K562 (cell line): Measurements from ENCODE around the gene ARPC2. TPM values are rescaled to one million over a fixed set of nuclear protein-coding genes. Genes with fewer than 3 reads are reported as not detected.

Experiments used
- ATAC-seq: fragments of 200-7000 bp; cut with Tn5 transposase; 3 replicates; pipeline ENCODE4 v1.9.1; 2020; ENCODE audit warnings: moderate library complexity
- BruUV-seq: library from RNA; stranded (reverse); fragments of 400-500 nt; replicated peaks from 2 replicates; lab custom pipeline; 2021; lab: Mats Ljungman, UMichigan
- CTCF ChIA-PET: fragments of 300-600 bp; formaldehyde crosslinking; extraction: SDS; loops from one replicate; lab custom pipeline; 2021; ENCODE audit warnings: low intra/inter-chr PET ratio; lab: Yijun Ruan, JAX
- POLR2A ChIA-PET: fragments of 300-600, 350-650 bp; sonication (Branson Sonifier 250); formaldehyde crosslinking; extraction: SDS; loops from one replicate; lab custom pipeline; 2021; ENCODE audit warnings: antibody characterized with exemption, inconsistent platforms; lab: Yijun Ruan, JAX
- DNase-seq, 4 experiments: peaks; one replicate each; pipeline versions ENCODE4 v3.0.0 to v3.0.0-alpha.2; 2011 to 2018; ENCODE audit warnings: low spot score in 3 of 4, mixed read lengths in 3 of 4; ENCODE audit errors: extremely low read depth in 1 of 4
- FAIRE-seq: peaks from 2 replicates; lab custom pipeline; 2011; peaks lifted over from hg19 to GRCh38; lab: Jason Lieb, UNC
- H2AFZ ChIP-seq: 2 replicates; pipeline ENCODE4 v1.6.0; 2011; ENCODE audit warnings: low read depth, low read length, control low read depth, inconsistent platforms
- H3K27ac ChIP-seq: fragments of 200-600 bp; 3 replicates; pipeline ENCODE4 v1.8.0; 2011; ENCODE audit warnings: low read depth, mild to moderate bottlenecking, control low read depth, inconsistent platforms, low read length, moderate library complexity, mixed read lengths; ENCODE audit errors: extremely low read depth
- H3K27me3 ChIP-seq, 2 experiments: fragments of 300-600 bp in 1 of 2; 2 replicates in 1 of 2; 3 replicates in 1 of 2; pipeline versions ENCODE4 v1.6.0 to v1.8.0; 2011; ENCODE audit warnings: inconsistent platforms in 2 of 2, low read length in 2 of 2, mild to moderate bottlenecking in 1 of 2, mixed read lengths in 1 of 2, moderate library complexity in 1 of 2; ENCODE audit not compliant: control insufficient read depth in 2 of 2, insufficient read depth in 2 of 2
- H3K36me3 ChIP-seq: fragments of 300-600 bp; 3 replicates; pipeline ENCODE4 v1.8.0; 2011; ENCODE audit warnings: mild to moderate bottlenecking, low read length, inconsistent platforms; ENCODE audit not compliant: control insufficient read depth, insufficient read depth
- H3K4me1 ChIP-seq, 2 experiments: fragments of 200-600 bp in 1 of 2; replicated peaks in 1 of 2; 2 replicates in 1 of 2; 3 replicates in 1 of 2; pipeline versions ENCODE4 v1.5.1 to v1.8.0; 2011; ENCODE audit warnings: inconsistent platforms in 2 of 2, low read length in 2 of 2, mild to moderate bottlenecking in 1 of 2, mixed read lengths in 1 of 2, moderate library complexity in 1 of 2; ENCODE audit not compliant: control insufficient read depth in 2 of 2, insufficient read depth in 2 of 2
- H3K4me2 ChIP-seq: 2 replicates; pipeline ENCODE4 v1.6.1; 2011; ENCODE audit warnings: low read length, control low read depth, inconsistent platforms, mixed read lengths; ENCODE audit not compliant: insufficient read depth
- H3K4me3 ChIP-seq: fragments of 200-600 bp; sonication (generic), shearing (Covaris generic); 2 replicates; pipeline ENCODE4 v1.5.1; 2016; ENCODE audit warnings: control low read depth, inconsistent platforms
- H3K79me2 ChIP-seq: fragments of 200-600 bp; 3 replicates; pipeline ENCODE4 v1.8.0; 2011; ENCODE audit warnings: low read length, inconsistent platforms; ENCODE audit not compliant: control insufficient read depth, insufficient read depth
- H3K9ac ChIP-seq, 2 experiments: 2 replicates each; pipeline versions ENCODE4 v1.6.0 to v1.6.1; 2011; ENCODE audit warnings: low read depth in 2 of 2, low read length in 2 of 2, control low read depth in 1 of 2, inconsistent platforms in 1 of 2, mild to moderate bottlenecking in 1 of 2, mixed read lengths in 1 of 2; ENCODE audit not compliant: insufficient read depth in 1 of 2
- H3K9me1 ChIP-seq: one replicate; pipeline ENCODE4 v1.6.0; 2011; ENCODE audit warnings: inconsistent platforms, mild to moderate bottlenecking, low read length, moderate library complexity; ENCODE audit not compliant: control insufficient read depth, insufficient read depth
- H3K9me3 ChIP-seq: replicated peaks from 2 replicates; pipeline ENCODE4 v1.5.1; 2011; ENCODE audit warnings: low read depth, low read length, inconsistent platforms; ENCODE audit not compliant: control insufficient read depth, insufficient read depth
- H4K20me1 ChIP-seq: replicated peaks from 2 replicates; pipeline ENCODE4 v1.6.1; 2011; ENCODE audit warnings: low read length, inconsistent platforms, mixed read lengths; ENCODE audit not compliant: control insufficient read depth, insufficient read depth
- ARNT ChIP-seq, 2 experiments: fragments of 450-650 bp; IDR thresholded peaks; 2 replicates each; pipeline ENCODE4 v1.6.1; 2016; ENCODE audit warnings: mild to moderate bottlenecking in 1 of 2
- BRD9 ChIP-seq: fragments of 450-650 bp; IDR thresholded peaks from 2 replicates; pipeline ENCODE4 v1.6.1; 2018; ENCODE audit warnings: low read depth; ENCODE audit not compliant: partially characterized antibody
- E2F4 ChIP-seq: sonication (generic); formaldehyde crosslinking; IDR thresholded peaks from 2 replicates; pipeline ENCODE4 v1.8.0; 2022; ENCODE audit warnings: mild to moderate bottlenecking, low read depth, missing genetic modification reagents
- ERF ChIP-seq: fragments of 450-650 bp; formaldehyde crosslinking; IDR thresholded peaks from 2 replicates; pipeline ENCODE4 v1.4.0; 2020; ENCODE audit warnings: mild to moderate bottlenecking, mixed read lengths
- ETS1 ChIP-seq: conservative IDR thresholded peaks from 2 replicates; pipeline ENCODE4 v1.6.1; 2011; ENCODE audit warnings: low read depth, mild to moderate bottlenecking, low read length; ENCODE audit not compliant: control insufficient read depth
- ETV5 ChIP-seq: sonication (generic); formaldehyde crosslinking; IDR thresholded peaks from 2 replicates; pipeline ENCODE4 v1.4.0; 2020; ENCODE audit warnings: low read depth, mild to moderate bottlenecking, missing genetic modification reagents
- HCFC1 ChIP-seq: IDR thresholded peaks from 2 replicates; pipeline ENCODE4 v1.6.1; 2012; ENCODE audit warnings: low read depth, low read length, improper control_type of control experiment
- HMGXB4 ChIP-seq: sonication (generic); formaldehyde crosslinking; IDR thresholded peaks from 2 replicates; pipeline ENCODE4 v1.8.1; 2023; ENCODE audit warnings: mild to moderate bottlenecking, missing genetic modification reagents
- KAT7 ChIP-seq: sonication (generic); formaldehyde crosslinking; IDR thresholded peaks from 2 replicates; pipeline ENCODE4 v1.8.0; 2022; ENCODE audit warnings: missing genetic modification reagents, mild to moderate bottlenecking, borderline replicate concordance
- KLF10 ChIP-seq: fragments of 250-450 bp; sonication (Bioruptor Pico); IDR thresholded peaks from 2 replicates; pipeline ENCODE4 v1.6.1; 2021; ENCODE audit warnings: matching md5 sums
- LEF1 ChIP-seq: fragments of 450-650 bp; IDR thresholded peaks from 2 replicates; pipeline ENCODE4 v1.6.1; 2016; ENCODE audit warnings: mild to moderate bottlenecking
- MAFG ChIP-seq: fragments of 450-650 bp; conservative IDR thresholded peaks from 2 replicates; pipeline ENCODE4 v1.6.1; 2016; ENCODE audit warnings: missing genetic modification characterization, missing compliant biosample characterization
- OTX1 ChIP-seq: fragments of 450-650 bp; formaldehyde crosslinking; IDR thresholded peaks from 2 replicates; pipeline ENCODE4 v1.4.0; 2022; ENCODE audit warnings: mild to moderate bottlenecking
- PHB2 ChIP-seq: fragments of 450-650 bp; IDR thresholded peaks from 2 replicates; pipeline ENCODE4 v1.6.1; 2017; ENCODE audit warnings: low read depth
- SAP30 ChIP-seq: fragments of 200-600 bp; sonication (generic); IDR thresholded peaks from 2 replicates; pipeline ENCODE4 v1.6.1; 2012; ENCODE audit warnings: borderline replicate concordance, low read depth, mild to moderate bottlenecking, moderate library complexity, low read length, control low read depth, inconsistent platforms; ENCODE audit not compliant: insufficient read depth, poor library complexity, severe bottlenecking
- SP1 ChIP-seq: sonication (generic); formaldehyde crosslinking; IDR thresholded peaks from 2 replicates; pipeline ENCODE4 v1.8.1; 2022; ENCODE audit warnings: mild to moderate bottlenecking, missing genetic modification reagents
- ZC3H8 ChIP-seq: fragments of 450-650 bp; IDR thresholded peaks from 2 replicates; pipeline ENCODE4 v1.6.1; 2017
- ZNF212 ChIP-seq: fragments of 450-650 bp; formaldehyde crosslinking; IDR thresholded peaks from 2 replicates; pipeline ENCODE4 v1.4.0; 2020; ENCODE audit warnings: mild to moderate bottlenecking
- ZNF695 ChIP-seq: fragments of 450-650 bp; formaldehyde crosslinking; IDR thresholded peaks from 2 replicates; pipeline ENCODE4 v1.4.0; 2020; ENCODE audit warnings: mild to moderate bottlenecking, moderate library complexity
- WGBS: fragments of 100-300 bp; shearing (Covaris generic); methylation state at CpG from one replicate; pipeline ENCODE4 v1.1.6; 2016; ENCODE audit warnings: low coverage, mixed read lengths; ENCODE audit not compliant: insufficient coverage; ENCODE audit errors: missing lambda C conversion rate; 5-methylcytosine and 5-hydroxymethylcytosine counted together
- in situ Hi-C: fragments of 300-500 bp; cut with MboI; formaldehyde crosslinking; loops from 4 replicates; pipeline ENCODE4 v1.15.0; 2018; ENCODE audit warnings: inconsistent platforms, mixed read lengths
- intact Hi-C: fragments of 100-400 bp; cut with micrococcal nuclease; formaldehyde crosslinking; loops from 2 replicates; pipeline ENCODE4 v1.14.2; 2022
- polyA plus RNA-seq, 8 experiments: library from polyadenylated mRNA; depleted of rRNA in 4 of 8; stranded (reverse) in 5 of 8; unstranded in 3 of 8; fragments of >200 nt; fragmentation: Nextera tagmentation in 2 of 8; fragmentation: Illumina TruSeq in 1 of 8; extraction: Ambion mirVana in 2 of 8; extraction: Trizol in 1 of 8; gene quantifications; 2 replicates each; pipeline versions ENCODE4 v1.2.1 to v1.2.3, GENCODE V29; 2011 to 2014; ENCODE audit warnings: inconsistent platforms in 1 of 8, missing spikeins in 1 of 8
- total RNA-seq, 7 experiments: library from RNA; depleted of rRNA in 6 of 7; stranded (reverse); fragments of >200 nt in 6 of 7; fragmentation: Illumina TruSeq in 2 of 7; extraction: Trizol in 2 of 7; gene quantifications; 2 replicates each; pipeline versions ENCODE4 v1.2.1 to v1.2.3, GENCODE V29; 2011 to 2021; ENCODE audit warnings: low replicate concordance in 1 of 7
- TF ChIP-seq, protein P1 (sequence below), 2 experiments: fragments of 450-650 bp; IDR thresholded peaks; 2 replicates each; pipeline ENCODE4 v1.6.1; 2016

The ARPC2 gene
- total and polyA plus RNA-seq, 9 of the 15 experiments (the other 6 are each of a cell fraction or from before 2014, with no cell fraction given): 81.9 to 187 (median 103) TPM

DNA sequence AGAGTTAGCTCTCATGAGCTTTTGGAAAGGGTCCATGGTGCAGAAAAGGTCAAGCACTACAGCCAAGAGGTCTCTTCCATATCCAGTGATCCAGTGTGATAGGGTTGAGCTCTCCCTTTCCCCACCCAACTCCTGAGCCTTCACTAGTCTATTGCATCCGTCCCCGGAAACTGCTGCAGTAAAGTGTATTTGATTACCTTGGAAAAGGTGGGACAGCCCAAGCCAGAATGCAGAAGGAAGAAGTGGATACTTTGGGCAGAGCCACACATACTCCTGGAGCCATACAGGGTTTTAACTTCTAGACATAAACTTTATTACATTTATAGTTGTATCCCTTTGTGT lies 56.9 kb downstream of the ARPC2 start:
- H3K36me3 ChIP-seq: peaks cover 64% of the 10 kb centered on the region
- CTCF ChIA-PET: interaction anchor here (0.7 to 2.0 kb wide), 4 partner anchors 11 to 375 kb away, joined by 4 to 8 read pairs (median 5); no protein-coding TSS in a partner anchor
- peaks cover 4 to 25% of the 10 kb centered on the region in 2 experiments; a peak in 3 of 5 replicates for H3K4me1 ChIP-seq
- no peaks in the 10 kb centered on the region for H3K27me3 ChIP-seq
- FAIRE-seq (no peak), ATAC-seq (no peak), DNase-seq (no peak)
- H4K20me1 ChIP-seq: 0 out of 2 replicates have a peak, but pooled peaks cover 8% of the 10 kb centered on the region
- H3K79me2 ChIP-seq: peaks cover 24% of the 10 kb centered on the region
- POLR2A ChIA-PET: interaction anchor here (0.7 to 1.3 kb wide), 3 partner anchors 12 to 20 kb away, joined by 3 to 5 read pairs (median 3); no protein-coding TSS in a partner anchor
- in situ Hi-C loops (no loop called here), intact Hi-C loops (loop anchor here (2.0 to 10.0 kb wide), 2 partner anchors 13 to 371 kb away; no protein-coding TSS in a partner anchor)
- no peak overlapping the region for H3K27ac ChIP-seq
- 96% methylated on average over 2 of the region's 2 CpGs for WGBS
- no peak overlapping the region for H2AFZ ChIP-seq
- H3K4me3 ChIP-seq: no peak overlapping the region
- H3K9me3 ChIP-seq: no peaks in the 10 kb centered on the region
- H3K9me1 ChIP-seq: no peaks in the 10 kb centered on the region
- H3K4me2 ChIP-seq: no peak overlapping the region
- no peak for TF ChIP-seq SP1 (CRISPR knock-in tag)
- no peak for TF ChIP-seq SAP30
- TF ChIP-seq ZNF695 (CRISPR knock-in tag): no peak
- no peak for TF ChIP-seq HMGXB4
- no peak for TF ChIP-seq ZC3H8
- no peak for TF ChIP-seq HCFC1
- no peak for TF ChIP-seq LEF1
- TF ChIP-seq, protein P1, sequence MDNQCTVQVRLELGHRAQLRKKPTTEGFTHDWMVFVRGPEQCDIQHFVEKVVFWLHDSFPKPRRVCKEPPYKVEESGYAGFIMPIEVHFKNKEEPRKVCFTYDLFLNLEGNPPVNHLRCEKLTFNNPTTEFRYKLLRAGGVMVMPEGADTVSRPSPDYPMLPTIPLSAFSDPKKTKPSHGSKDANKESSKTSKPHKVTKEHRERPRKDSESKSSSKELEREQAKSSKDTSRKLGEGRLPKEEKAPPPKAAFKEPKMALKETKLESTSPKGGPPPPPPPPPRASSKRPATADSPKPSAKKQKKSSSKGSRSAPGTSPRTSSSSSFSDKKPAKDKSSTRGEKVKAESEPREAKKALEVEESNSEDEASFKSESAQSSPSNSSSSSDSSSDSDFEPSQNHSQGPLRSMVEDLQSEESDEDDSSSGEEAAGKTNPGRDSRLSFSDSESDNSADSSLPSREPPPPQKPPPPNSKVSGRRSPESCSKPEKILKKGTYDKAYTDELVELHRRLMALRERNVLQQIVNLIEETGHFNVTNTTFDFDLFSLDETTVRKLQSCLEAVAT (IDR thresholded peaks at IDR 0.05): no peak
- no peak for TF ChIP-seq ETV5 (CRISPR knock-in tag)
- TF ChIP-seq MAFG (tag): no peak
- TF ChIP-seq KAT7 (CRISPR knock-in tag): no peak
- TF ChIP-seq E2F4 (CRISPR knock-in tag): no peak
- TF ChIP-seq BRD9: no peak
- no peak for TF ChIP-seq ZNF212 (CRISPR knock-in tag)
- TF ChIP-seq ETS1: no peak
- TF ChIP-seq ERF (CRISPR knock-in tag): no peak
- TF ChIP-seq ARNT (IDR thresholded peaks at IDR 0.05): no peak
- no peak for TF ChIP-seq PHB2
- TF ChIP-seq KLF10 (CRISPR knock-in tag): no peak
- no peak for TF ChIP-seq OTX1 (CRISPR knock-in tag)
- BruUV-seq: no TSS peak
- H3K9ac ChIP-seq: no peak overlapping the region
